ENCODE data around the gene DAAM1. TPM values are rescaled to one million over a fixed set of nuclear protein-coding genes. Genes with fewer than 3 reads are reported as not detected.

The DAAM1 gene
- polyA plus RNA-seq, 2 of the 4 experiments (the other 2 are of a cell fraction) = 6.8 to 10.8 TPM

DNA sequence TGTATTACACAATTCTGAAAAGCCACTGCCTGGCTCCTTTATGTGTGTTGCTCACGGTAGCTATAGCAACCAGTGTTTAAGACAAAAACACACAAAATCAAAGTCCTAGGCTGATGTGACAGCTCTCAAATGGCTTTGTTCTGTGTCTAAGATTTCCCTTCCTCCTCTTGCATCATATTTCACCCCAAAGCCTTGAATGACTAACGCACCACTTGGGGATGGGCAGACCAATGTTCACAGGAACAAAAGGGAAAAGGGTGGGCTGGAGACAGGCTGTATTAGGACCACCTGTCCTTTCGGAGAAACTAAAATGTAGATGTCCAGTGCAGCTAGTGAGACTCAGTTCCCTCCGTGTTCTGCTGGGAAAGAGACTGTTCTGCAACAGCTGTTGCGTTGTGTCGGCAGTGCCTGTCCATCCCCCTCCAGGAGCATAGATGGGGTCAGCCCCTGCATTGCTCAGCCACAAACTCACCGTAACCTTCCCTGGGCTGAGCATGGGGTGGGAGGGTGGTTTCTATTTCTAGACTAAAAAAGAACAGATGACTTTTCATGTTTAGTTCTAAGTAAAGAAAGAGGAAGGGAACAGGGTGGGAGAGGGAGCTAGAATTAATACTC, 26.8 kb upstream of the DAAM1 start:
- no peak overlapping the region for H3K4me3 ChIP-seq
- ChIA-PET CTCF (interaction anchor here (1.3 to 1.5 kb wide), 2 partner anchors 28 to 102 kb away, joined by 3 read pairs; no protein-coding TSS in a partner anchor), POLR2A (interaction anchor here (0.6 kb wide), 1 partner anchor 38 kb away, joined by 3 read pairs; no protein-coding TSS in a partner anchor)
- H3K4me2 ChIP-seq = peak overlapping the region; percentile 37; the same call in 2 of the 3 replicates
- FAIRE-seq (no peak), DNase-seq (ENCODE audit: low read depth in 1 of 2, low spot score in 1 of 2) (peak; percentile 27 to 67), ATAC-seq (peak; percentile 71 to 84)
- WGBS (ENCODE audit: missing lambda C conversion rate) = 46% methylated on average over 7 of the region's 7 CpGs
- H3K27ac ChIP-seq = 0 out of 6 replicates have a peak overlapping the region, but pooled peaks of 1 of the 2 experiments have one; percentile 19
- H3K9me3 ChIP-seq = no peaks in the 10 kb centered on the region
- H3K4me1 ChIP-seq = peaks cover 13% of the 10 kb centered on the region; the same call in 1 of the 3 replicates
- no peak for TF ChIP-seq RARB (CRISPR knock-in tag; IDR thresholded peaks at IDR 0.05)
- peak in 1 of 2 experiments; percentile 39; a peak in 1 of 4 replicates for TF ChIP-seq CEBPB (IDR thresholded peaks at IDR 0.05)
- TF ChIP-seq FOSL2 (IDR thresholded peaks at IDR 0.05) = no peak
- 0 out of 2 replicates have a peak, but pooled peaks have one; percentile 8 for TF ChIP-seq FOSL2 (CRISPR knock-in tag; IDR thresholded peaks at IDR 0.05)

DNA sequence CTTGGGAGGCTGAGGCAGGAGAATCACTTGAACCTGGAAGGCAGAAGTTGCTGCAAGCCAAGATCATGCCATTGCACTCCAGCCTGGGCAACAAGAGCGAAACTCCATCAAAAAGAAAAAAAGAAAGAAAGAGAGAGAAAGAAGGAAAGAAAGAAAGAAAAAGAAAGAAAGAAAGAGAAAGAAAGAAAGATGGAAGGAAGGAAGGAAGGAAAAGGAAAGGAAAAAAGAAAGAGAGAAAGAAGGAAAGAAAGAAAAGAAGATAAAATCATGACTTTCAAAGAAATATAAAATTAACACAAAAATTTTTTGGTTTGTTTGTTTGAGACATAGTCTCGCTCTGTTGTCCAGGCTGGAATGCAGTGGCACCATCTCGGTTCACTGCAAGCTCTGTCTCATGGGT, 22.2 kb upstream of the DAAM1 start:
- CTCF ChIA-PET = interaction anchor here (0.8 kb wide), 1 partner anchor 39 kb away, joined by 3 read pairs; no protein-coding TSS in a partner anchor
- Histone ChIP-seq H3K9me3 (no peaks in the 10 kb centered on the region), H3K4me2 (no peak overlapping the region), H3K4me1 (peaks cover 6% of the 10 kb centered on the region; the same call in 1 of the 3 replicates), H3K4me3 (no peak overlapping the region), H3K27ac (no peak overlapping the region)
- TF ChIP-seq CEBPB (IDR thresholded peaks at IDR 0.05) = no peak
- TF ChIP-seq, protein P1, sequence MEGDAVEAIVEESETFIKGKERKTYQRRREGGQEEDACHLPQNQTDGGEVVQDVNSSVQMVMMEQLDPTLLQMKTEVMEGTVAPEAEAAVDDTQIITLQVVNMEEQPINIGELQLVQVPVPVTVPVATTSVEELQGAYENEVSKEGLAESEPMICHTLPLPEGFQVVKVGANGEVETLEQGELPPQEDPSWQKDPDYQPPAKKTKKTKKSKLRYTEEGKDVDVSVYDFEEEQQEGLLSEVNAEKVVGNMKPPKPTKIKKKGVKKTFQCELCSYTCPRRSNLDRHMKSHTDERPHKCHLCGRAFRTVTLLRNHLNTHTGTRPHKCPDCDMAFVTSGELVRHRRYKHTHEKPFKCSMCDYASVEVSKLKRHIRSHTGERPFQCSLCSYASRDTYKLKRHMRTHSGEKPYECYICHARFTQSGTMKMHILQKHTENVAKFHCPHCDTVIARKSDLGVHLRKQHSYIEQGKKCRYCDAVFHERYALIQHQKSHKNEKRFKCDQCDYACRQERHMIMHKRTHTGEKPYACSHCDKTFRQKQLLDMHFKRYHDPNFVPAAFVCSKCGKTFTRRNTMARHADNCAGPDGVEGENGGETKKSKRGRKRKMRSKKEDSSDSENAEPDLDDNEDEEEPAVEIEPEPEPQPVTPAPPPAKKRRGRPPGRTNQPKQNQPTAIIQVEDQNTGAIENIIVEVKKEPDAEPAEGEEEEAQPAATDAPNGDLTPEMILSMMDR (IDR thresholded peaks at IDR 0.05) = no peak
- TF ChIP-seq EHF (CRISPR knock-in tag; IDR thresholded peaks at IDR 0.05) = no peak
- no peak for TF ChIP-seq MAFK (IDR thresholded peaks at IDR 0.05; ENCODE audit: partially characterized antibody)
- no peak for TF ChIP-seq EHMT2 (IDR thresholded peaks at IDR 0.05; ENCODE audit: low read depth)
- TF ChIP-seq, protein P2, sequence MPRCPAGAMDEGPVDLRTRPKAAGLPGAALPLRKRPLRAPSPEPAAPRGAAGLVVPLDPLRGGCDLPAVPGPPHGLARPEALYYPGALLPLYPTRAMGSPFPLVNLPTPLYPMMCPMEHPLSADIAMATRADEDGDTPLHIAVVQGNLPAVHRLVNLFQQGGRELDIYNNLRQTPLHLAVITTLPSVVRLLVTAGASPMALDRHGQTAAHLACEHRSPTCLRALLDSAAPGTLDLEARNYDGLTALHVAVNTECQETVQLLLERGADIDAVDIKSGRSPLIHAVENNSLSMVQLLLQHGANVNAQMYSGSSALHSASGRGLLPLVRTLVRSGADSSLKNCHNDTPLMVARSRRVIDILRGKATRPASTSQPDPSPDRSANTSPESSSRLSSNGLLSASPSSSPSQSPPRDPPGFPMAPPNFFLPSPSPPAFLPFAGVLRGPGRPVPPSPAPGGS (IDR thresholded peaks at IDR 0.05) = no peak
- TF ChIP-seq FOSB (CRISPR knock-in tag; IDR thresholded peaks at IDR 0.05) = no peak
- TF ChIP-seq, protein P3, sequence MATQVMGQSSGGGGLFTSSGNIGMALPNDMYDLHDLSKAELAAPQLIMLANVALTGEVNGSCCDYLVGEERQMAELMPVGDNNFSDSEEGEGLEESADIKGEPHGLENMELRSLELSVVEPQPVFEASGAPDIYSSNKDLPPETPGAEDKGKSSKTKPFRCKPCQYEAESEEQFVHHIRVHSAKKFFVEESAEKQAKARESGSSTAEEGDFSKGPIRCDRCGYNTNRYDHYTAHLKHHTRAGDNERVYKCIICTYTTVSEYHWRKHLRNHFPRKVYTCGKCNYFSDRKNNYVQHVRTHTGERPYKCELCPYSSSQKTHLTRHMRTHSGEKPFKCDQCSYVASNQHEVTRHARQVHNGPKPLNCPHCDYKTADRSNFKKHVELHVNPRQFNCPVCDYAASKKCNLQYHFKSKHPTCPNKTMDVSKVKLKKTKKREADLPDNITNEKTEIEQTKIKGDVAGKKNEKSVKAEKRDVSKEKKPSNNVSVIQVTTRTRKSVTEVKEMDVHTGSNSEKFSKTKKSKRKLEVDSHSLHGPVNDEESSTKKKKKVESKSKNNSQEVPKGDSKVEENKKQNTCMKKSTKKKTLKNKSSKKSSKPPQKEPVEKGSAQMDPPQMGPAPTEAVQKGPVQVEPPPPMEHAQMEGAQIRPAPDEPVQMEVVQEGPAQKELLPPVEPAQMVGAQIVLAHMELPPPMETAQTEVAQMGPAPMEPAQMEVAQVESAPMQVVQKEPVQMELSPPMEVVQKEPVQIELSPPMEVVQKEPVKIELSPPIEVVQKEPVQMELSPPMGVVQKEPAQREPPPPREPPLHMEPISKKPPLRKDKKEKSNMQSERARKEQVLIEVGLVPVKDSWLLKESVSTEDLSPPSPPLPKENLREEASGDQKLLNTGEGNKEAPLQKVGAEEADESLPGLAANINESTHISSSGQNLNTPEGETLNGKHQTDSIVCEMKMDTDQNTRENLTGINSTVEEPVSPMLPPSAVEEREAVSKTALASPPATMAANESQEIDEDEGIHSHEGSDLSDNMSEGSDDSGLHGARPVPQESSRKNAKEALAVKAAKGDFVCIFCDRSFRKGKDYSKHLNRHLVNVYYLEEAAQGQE (IDR thresholded peaks at IDR 0.05) = no peak
- TF ChIP-seq ZC3H11A (IDR thresholded peaks at IDR 0.05) = no peak
- FAIRE-seq (no peak), DNase-seq (ENCODE audit: low read depth in 1 of 2, low spot score in 1 of 2) (no peak), ATAC-seq (no peak)
- POLR2A ChIA-PET = no interaction called here
- WGBS (ENCODE audit: missing lambda C conversion rate) = 65% methylated on average over 3 of the region's 3 CpGs

DNA sequence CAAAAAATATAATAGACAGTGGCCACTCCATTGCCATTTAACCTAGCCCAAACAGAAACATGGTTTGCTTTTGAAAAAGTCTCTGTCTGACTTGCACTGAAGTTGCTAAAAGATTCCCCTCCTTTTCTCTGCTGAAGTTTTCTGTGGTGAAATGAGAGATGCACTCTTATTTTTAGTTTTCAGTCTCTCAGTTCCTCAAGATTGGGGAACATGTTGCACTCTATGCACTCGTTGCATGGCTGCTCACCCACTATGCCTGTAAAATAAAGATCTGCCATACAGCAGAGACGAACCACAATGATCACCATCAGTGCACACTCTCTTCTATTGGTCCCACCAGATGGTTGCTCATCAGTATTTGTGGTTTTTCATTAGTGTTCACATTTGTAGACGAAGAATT, 13.1 kb upstream of the DAAM1 start:
- no peak for ATAC-seq
- Histone ChIP-seq H3K27ac (no peak overlapping the region), H3K4me3 (no peak overlapping the region), H3K4me2 (no peak overlapping the region), H3K9me3 (no peaks in the 10 kb centered on the region), H3K4me1 (no peaks in the 10 kb centered on the region)
- 26% methylated on average over 3 of the region's 3 CpGs for WGBS (ENCODE audit: missing lambda C conversion rate)
- ChIA-PET POLR2A (no interaction called here), CTCF (no interaction called here)
- no peak for DNase-seq (ENCODE audit: low read depth in 1 of 2, low spot score in 1 of 2)
- no peak for FAIRE-seq
- TF ChIP-seq CBX8 (IDR thresholded peaks at IDR 0.05) (no peak), CHD2 (IDR thresholded peaks at IDR 0.05; ENCODE audit: low read length, partially characterized antibody) (no peak), HOXB13 (CRISPR knock-in tag; IDR thresholded peaks at IDR 0.05; ENCODE audit: low read depth) (no peak), MYC (IDR thresholded peaks at IDR 0.05; ENCODE audit: borderline replicate concordance, low read length) (no peak), JUNB (IDR thresholded peaks at IDR 0.05) (no peak), NR3C1 (IDR thresholded peaks at IDR 0.05) (no peak), RAD21 (conservative IDR thresholded peaks at IDR 0.05 in 1 of 2, IDR thresholded peaks at IDR 0.05 in 1 of 2) (no peak), HDAC2 (IDR thresholded peaks at IDR 0.05) (no peak)
- TF ChIP-seq, protein P1 (IDR thresholded peaks at IDR 0.05) = no peak
- TF ChIP-seq, protein P4, sequence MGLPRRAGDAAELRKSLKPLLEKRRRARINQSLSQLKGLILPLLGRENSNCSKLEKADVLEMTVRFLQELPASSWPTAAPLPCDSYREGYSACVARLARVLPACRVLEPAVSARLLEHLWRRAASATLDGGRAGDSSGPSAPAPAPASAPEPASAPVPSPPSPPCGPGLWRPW (IDR thresholded peaks at IDR 0.05) = no peak
- TF ChIP-seq, protein P2 (IDR thresholded peaks at IDR 0.05) = no peak
- TF ChIP-seq, protein P5, sequence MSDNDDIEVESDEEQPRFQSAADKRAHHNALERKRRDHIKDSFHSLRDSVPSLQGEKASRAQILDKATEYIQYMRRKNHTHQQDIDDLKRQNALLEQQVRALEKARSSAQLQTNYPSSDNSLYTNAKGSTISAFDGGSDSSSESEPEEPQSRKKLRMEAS (IDR thresholded peaks at IDR 0.05) = no peak

Data from A549 (cell line).